Heart left ventricle (tissue), 13 donors: Measurements from ENCODE around the gene OMA1.

Source experiments
- POLR2A ChIP-seq, 2 donors: fragments of 450-650 bp; IDR thresholded peaks; one replicate each; pipeline ENCODE4 v1.6.1; 2017; ENCODE audit warnings: antibody characterized with exemption in 2 of 2, mild to moderate bottlenecking in 2 of 2, moderate library complexity in 2 of 2
- TF ChIP-seq, protein P1 (sequence below), 12 donors: fragments of 200-600 bp; sonication (generic) in 4 of 12; IDR thresholded peaks; one replicate each; pipeline versions ENCODE4 v1.5.0 to v1.8.0; 2018 to 2022; ENCODE audit warnings: antibody characterized with exemption in 12 of 12, mild to moderate bottlenecking in 5 of 12
- donor health status: ischemic (EF 13 %, LVEDD 7.1; RV severe dilation, severe dysfunction).
- donor health status: DM: no; HTN: yes; CAD: no.
- donor health status: DM: no; HTN: no; CAD: no.
- donor health status: ischemic (EF 25% LVEDD 6.9; RV normal size, moderate dysfunction).
- donor health status: ischemic (EF 25% LVEDD 5.7; RV mildly dilated, moderate dysfunction).
- donor health status: ischemic (EF 35%, LVEDD 5.7; RV mildly dilated, moderate dysfunction).
- donor health status: nonischemic (EF 11% LVEDD 7.7; RV severe dilation, severe dysfunction).
- donor health status: DM: yes; HTN: yes; CAD: no.
- donor health status: PGD.
- donor health status: ischemic (EF 29% LVEDD 5.4; RV normal size, mild dysfunction).
- donor health status: nonischemic (EF 23%, LVEDD 6.1; RV moderate dilation, normal function).

GRCh38 chr1:58583496-58583895, 37.0 kb upstream of the OMA1 start:
- no peak for TF ChIP-seq POLR2A (IDR thresholded peaks at IDR 0.05)
- TF ChIP-seq, protein P1, sequence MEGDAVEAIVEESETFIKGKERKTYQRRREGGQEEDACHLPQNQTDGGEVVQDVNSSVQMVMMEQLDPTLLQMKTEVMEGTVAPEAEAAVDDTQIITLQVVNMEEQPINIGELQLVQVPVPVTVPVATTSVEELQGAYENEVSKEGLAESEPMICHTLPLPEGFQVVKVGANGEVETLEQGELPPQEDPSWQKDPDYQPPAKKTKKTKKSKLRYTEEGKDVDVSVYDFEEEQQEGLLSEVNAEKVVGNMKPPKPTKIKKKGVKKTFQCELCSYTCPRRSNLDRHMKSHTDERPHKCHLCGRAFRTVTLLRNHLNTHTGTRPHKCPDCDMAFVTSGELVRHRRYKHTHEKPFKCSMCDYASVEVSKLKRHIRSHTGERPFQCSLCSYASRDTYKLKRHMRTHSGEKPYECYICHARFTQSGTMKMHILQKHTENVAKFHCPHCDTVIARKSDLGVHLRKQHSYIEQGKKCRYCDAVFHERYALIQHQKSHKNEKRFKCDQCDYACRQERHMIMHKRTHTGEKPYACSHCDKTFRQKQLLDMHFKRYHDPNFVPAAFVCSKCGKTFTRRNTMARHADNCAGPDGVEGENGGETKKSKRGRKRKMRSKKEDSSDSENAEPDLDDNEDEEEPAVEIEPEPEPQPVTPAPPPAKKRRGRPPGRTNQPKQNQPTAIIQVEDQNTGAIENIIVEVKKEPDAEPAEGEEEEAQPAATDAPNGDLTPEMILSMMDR (IDR thresholded peaks at IDR 0.05), result no peak
